ENCODE results near the gene CCDC122. TPM values are rescaled to one million over a fixed set of nuclear protein-coding genes. Genes with fewer than 3 reads are reported as not detected.

CCDC122 gene
- total RNA-seq = 5.5 to 8.3 TPM (median 7.3 TPM) in 3 replicates
- long read RNA-seq, partial matches to known transcripts = 1 of 6 reads
- long read RNA-seq, other reads (novel, unspliced or antisense) = 5 of 6 reads

DNA sequence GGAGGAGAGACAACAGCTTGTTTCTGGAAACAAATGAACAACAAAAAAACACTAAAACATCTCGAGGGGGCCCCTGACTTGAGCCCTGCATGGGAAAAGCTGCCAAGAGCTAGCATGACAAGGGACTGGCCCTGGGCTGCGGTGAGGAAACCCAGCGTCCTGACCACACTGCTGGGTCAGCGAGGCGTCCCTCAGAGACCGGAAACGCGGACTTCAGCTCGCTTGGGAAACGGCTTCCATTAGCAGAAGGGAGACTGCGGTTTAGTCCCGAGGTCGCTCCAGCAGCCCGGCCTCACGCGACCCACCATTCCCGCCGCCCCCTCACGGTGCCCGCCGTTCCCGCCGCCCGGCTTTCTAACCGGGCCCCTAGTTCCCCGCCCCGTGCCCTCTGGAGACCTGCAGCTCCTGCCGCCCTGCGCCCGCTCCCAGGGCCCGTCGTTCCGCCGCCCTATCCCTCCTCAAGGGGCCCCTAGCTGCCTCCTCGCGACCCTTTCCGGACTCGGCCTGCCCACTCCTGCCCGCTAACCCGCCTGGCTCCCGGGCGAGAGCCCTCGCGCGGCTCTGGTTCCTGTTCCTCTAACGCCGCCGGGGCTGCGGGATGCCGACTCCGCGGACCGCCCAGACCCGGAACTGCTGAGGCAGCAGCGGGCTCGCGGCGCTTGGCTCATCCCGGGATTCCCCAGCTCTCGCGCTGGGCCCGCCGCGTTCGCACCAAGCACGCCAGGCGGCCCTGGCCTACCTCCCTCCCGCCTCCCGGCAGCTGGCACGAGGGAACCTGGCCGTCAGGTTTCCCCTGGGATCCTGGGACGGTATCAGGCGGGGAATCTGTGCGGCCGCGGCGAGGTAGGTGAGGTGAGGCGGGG, at the start of gene CCDC122:
TSS of gene CCDC122 (minus strand) at position 849 of the 863 bp plus-strand sequence. CDS start 10,364 bp downstream, outside the sequence.
- Mint-ChIP-seq H3K9me3 (ENCODE audit: low read depth) (no peaks in the 10 kb centered on the region), H3K4me3 (ENCODE audit: unreplicated experiment) (peak within 1 kb of the TSS; percentile 87), H3K36me3 (ENCODE audit: low read depth) (no peaks in the 10 kb centered on the region), H3K27ac (ENCODE audit: unreplicated experiment) (peak within 1 kb of the TSS; percentile 99), H3K27me3 (ENCODE audit: low read depth) (no peaks in the 10 kb centered on the region), H3K4me1 (ENCODE audit: low read depth) (peaks cover 36% of the 10 kb centered on the region)
- DNase-seq (ENCODE audit: low spot score) = peak; percentile 95
- TF ChIP-seq, protein P1, sequence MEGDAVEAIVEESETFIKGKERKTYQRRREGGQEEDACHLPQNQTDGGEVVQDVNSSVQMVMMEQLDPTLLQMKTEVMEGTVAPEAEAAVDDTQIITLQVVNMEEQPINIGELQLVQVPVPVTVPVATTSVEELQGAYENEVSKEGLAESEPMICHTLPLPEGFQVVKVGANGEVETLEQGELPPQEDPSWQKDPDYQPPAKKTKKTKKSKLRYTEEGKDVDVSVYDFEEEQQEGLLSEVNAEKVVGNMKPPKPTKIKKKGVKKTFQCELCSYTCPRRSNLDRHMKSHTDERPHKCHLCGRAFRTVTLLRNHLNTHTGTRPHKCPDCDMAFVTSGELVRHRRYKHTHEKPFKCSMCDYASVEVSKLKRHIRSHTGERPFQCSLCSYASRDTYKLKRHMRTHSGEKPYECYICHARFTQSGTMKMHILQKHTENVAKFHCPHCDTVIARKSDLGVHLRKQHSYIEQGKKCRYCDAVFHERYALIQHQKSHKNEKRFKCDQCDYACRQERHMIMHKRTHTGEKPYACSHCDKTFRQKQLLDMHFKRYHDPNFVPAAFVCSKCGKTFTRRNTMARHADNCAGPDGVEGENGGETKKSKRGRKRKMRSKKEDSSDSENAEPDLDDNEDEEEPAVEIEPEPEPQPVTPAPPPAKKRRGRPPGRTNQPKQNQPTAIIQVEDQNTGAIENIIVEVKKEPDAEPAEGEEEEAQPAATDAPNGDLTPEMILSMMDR (IDR thresholded peaks at IDR 0.05) = peak; percentile 35

DNA sequence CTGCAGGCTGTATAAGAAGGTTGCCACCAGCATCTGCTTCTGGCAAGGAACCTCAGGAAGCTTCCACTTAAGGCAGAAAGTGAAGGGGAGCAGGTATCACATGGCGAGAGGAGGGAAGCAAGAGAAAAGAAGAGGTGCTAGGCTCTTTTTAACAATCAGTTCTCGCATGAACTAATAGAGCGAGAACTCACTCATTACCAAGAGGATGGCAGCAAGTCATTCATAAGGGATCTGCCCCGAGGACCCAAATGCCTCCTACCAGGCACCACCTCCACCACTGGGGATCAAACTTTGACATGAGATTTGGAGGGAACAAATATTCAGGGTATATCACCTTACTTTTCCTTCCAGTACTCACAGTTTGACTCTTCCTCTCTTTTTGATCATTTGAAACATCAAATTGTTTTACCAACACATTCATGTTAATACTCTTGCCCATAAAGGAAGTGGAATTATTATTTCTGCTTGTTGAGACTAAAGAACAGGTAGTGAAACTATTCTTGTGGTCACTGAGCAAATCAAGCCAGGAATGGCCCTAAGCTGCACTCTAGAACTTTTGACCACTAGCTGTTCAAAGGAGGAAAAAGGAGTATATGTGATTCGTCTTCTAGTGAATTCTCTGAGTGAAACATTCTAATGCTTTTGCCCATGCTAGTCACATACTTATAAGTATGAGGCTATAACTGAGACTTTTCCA, 45.2 kb upstream of the CCDC122 start:
- TF ChIP-seq, protein P1 (IDR thresholded peaks at IDR 0.05) = no peak
- Mint-ChIP-seq H3K4me3 (ENCODE audit: unreplicated experiment) (no peak overlapping the region), H3K27ac (ENCODE audit: unreplicated experiment) (no peak overlapping the region), H3K36me3 (ENCODE audit: low read depth) (peaks cover 2% of the 10 kb centered on the region), H3K27me3 (ENCODE audit: low read depth) (no peaks in the 10 kb centered on the region), H3K4me1 (ENCODE audit: low read depth) (no peaks in the 10 kb centered on the region), H3K9me3 (ENCODE audit: low read depth) (no peaks in the 10 kb centered on the region)
- DNase-seq (ENCODE audit: low spot score) = no peak

DNA sequence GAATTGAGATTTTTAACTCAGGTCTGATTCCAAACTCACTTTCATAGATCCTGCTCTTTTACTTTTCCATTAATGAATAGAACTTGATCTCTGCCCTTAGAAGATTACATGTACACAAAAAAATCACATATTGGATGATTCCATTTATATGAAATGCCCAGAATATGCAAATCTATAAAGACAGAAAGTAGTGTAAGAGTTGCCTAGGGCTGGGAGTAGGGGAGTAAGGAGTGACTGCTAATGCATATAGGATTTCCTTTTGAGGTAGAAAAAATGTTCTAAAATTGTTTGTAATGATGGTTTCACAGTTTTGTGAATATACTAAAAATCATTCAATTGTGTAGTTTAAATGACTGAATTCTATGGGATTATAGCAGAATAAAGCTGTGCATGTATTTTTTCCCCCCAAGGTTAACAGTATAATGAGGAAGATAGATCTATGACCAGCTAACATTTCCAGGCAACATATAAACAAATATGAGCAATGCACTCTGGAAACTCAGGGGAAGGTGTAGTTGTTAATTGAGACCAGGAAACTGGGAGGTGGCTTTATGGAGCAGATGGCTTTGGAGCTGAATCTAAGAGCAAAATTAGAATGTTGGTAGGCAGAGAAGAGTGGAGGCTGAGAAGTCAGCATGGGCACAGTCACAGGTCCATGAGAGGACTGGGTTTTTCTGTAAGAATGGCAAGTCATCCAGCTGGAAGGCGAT, 41.6 kb upstream of the CCDC122 start:
- no peak for DNase-seq (ENCODE audit: low spot score)
- H3K4me3 Mint-ChIP-seq (ENCODE audit: unreplicated experiment) = no peak overlapping the region
- TF ChIP-seq, protein P1 (IDR thresholded peaks at IDR 0.05) = no peak
- peaks cover 2% of the 10 kb centered on the region for H3K36me3 Mint-ChIP-seq (ENCODE audit: low read depth)
- no peaks in the 10 kb centered on the region for H3K9me3 Mint-ChIP-seq (ENCODE audit: low read depth)
- no peak overlapping the region for H3K27ac Mint-ChIP-seq (ENCODE audit: unreplicated experiment)
- H3K4me1 Mint-ChIP-seq (ENCODE audit: low read depth) = no peaks in the 10 kb centered on the region
- no peaks in the 10 kb centered on the region for H3K27me3 Mint-ChIP-seq (ENCODE audit: low read depth)

DNA sequence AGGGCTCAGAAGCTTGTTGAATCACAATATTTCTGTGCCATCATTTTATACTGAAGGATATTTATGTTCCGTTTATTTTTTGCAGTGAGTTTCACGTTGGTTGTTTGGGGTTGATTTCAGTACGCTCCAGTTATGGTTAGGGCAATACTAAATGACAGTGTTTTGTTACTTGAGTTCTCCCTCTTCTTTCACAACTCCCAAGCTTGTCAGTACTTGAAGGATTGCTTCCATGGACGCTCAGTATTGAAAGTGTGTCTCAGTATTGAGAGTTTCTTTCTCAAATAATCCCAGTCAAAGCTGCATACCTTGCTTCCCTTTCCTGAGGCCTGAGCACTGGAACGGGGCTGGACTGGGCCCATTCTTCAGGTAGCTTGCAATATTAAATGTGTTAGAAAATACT, 39.1 kb upstream of the CCDC122 start:
- Mint-ChIP-seq H3K4me1 (ENCODE audit: low read depth) (peaks cover 5% of the 10 kb centered on the region), H3K36me3 (ENCODE audit: low read depth) (peaks cover 2% of the 10 kb centered on the region), H3K4me3 (ENCODE audit: unreplicated experiment) (no peak overlapping the region), H3K27ac (ENCODE audit: unreplicated experiment) (no peak overlapping the region), H3K27me3 (ENCODE audit: low read depth) (no peaks in the 10 kb centered on the region), H3K9me3 (ENCODE audit: low read depth) (no peaks in the 10 kb centered on the region)
- DNase-seq (ENCODE audit: low spot score) = no peak
- TF ChIP-seq, protein P1 (IDR thresholded peaks at IDR 0.05) = no peak

DNA sequence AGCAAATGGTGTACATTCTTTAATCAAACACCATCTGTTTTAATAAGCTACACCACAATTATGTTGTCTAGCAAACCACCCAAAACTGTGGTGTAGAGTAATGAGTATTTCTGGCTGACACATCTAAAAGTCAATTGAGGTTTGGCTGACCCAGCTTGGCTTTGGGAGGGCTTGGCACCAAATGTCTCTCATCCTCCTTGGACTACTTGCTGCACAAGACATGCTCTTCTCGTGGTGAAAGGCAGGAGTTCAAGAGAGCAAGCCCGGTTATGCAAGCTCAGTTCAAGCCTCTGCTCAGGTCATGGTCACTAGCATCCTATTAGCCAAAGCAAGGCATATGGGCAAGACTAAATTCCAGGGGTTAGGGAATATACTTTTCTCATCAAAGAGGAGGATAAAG, 37.3 kb upstream of the CCDC122 start:
- Mint-ChIP-seq H3K36me3 (ENCODE audit: low read depth) (peaks cover 2% of the 10 kb centered on the region), H3K27ac (ENCODE audit: unreplicated experiment) (no peak overlapping the region), H3K27me3 (ENCODE audit: low read depth) (no peaks in the 10 kb centered on the region), H3K4me1 (ENCODE audit: low read depth) (peaks cover 7% of the 10 kb centered on the region), H3K4me3 (ENCODE audit: unreplicated experiment) (no peak overlapping the region), H3K9me3 (ENCODE audit: low read depth) (no peaks in the 10 kb centered on the region)
- no peak for DNase-seq (ENCODE audit: low spot score)
- TF ChIP-seq, protein P1 (IDR thresholded peaks at IDR 0.05) = no peak
